ENCODE measurements around the gene MED4.
A peak's percentile ranks its signal among the peaks of the same experiment; 100 is the strongest.
"Not testable (repeated sequence)": the region's sequence is repeated elsewhere in the genome, so short reads cannot be mapped to it uniquely, and the experiment has no call there.

Gene MED4

DNA sequence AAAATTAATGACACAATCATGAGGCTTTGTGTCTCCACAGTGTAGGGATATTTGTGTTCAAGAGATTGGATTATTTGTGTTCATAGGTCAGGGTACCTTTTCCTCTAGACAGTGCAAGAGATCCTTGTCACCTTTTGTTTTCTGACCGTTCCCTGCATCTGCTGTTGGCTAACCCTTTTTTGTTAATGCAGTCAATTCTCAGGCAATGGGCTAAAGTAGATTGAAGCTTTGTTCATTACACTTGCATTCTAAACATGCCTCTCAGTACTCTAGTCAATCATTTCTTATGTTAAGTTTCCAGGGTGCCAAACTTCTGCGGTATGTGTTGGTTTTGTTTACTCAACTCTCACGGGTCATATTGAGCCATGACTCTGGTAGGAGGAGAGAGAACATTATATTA, 1.8 kb upstream of the MED4 start:
- FAIRE-seq (no peak), DNase-seq (ENCODE audit: insufficient read length, low spot score) (no peak)

DNA sequence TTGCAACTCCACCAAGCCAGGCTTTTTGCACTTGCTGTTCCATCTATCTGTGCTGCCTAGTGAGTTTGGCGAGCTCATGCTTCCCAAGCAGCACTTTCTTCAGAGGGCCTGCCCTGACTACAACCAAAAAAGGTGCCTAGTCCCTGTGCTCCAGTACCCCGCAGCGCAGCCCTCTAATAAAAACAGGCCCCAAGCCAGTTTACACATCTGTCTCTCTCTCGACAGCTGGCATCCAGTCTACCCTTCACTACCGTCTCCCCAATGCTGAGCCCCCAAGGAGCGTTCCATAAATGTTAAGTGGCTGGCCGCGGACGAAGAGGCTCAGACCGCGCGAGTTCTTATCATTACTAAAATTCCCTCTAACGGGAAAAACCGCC, 512 bp downstream of the MED4 start:
- FAIRE-seq (peak; percentile 52), DNase-seq (ENCODE audit: insufficient read length, low spot score) (peak; percentile 1)

DNA sequence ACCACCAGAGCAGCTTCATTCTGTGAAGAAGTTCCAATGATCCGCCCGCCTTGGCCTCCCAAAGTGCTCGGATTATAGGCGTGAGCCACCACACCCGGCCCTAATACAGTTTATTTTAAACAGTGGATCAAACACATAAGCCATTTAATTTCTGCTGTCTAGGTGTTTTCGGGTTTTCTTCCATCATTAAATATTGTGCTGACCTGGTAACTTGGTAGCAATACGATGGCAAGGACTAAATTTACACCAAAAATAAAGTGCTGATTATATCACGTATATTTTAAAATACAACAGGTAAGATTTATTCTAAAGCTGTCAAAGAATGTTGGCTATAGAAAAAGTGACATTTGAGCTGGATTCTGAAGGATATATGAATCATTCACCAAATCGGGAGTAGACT, 1.3 kb downstream of the MED4 start:
- DNase-seq (ENCODE audit: insufficient read length, low spot score) (no peak), FAIRE-seq (no peak)

DNA sequence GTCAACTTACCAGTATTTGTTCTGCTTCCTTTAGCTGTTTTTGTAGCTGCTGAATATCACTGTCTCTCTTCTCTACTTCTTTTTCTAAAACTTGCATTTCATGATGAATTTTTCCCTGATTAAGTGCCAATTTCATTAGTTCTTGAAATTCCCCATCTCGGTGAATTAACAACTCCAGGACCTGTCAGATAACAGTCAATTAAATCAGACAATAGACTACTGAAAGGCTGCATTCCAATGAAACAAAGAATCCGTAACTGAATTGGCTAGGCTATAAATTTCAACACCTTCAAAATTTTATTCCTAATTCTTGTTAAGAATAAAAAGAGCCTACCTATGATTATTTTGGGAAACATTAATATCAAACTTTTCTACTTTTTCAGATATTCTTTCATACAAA, 8.6 kb downstream of the MED4 start:
- FAIRE-seq (peak; percentile 67), DNase-seq (ENCODE audit: insufficient read length, low spot score) (no peak)

DNA sequence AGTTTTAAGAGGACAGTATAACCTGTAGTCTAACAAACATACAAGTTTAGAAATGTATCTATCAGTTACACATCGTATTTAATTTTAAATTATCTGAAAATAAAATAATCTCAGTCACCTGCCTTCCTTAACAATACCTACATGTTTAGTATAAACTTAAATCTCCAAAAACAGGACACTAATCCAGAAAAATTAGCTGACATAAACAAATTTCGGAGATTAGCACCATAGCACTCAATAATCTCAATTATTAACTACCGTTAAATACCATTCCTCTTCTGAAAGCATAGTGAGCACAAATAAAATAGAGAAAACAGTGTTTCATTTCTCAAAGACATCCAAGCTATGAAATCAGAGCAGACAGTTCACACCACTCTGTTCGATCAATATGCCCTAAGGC, 13.2 kb downstream of the MED4 start:
- FAIRE-seq (no peak), DNase-seq (ENCODE audit: insufficient read length, low spot score) (no peak)

DNA sequence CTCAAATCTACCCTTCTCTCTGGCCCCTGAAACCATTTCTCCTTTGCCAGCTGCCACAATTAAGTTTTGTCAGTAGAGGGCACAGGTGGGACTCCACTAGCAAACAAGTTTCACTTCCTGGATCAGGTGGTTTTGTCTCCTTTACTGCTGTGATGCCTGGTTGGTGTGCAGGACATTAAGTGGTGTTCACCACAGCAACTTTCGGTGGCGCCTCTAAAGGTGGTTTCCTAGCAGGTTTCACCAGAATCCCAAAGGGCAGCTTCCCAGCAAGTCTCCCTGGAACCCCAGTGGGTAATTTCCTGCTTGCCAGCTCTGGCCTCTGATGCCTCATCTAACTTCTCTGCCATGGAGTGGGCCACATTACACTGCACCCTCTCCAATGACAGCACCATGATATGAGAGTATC, 16.6 kb downstream of the MED4 start:
- peak; percentile 53 for DNase-seq (ENCODE audit: insufficient read length, low spot score)
- FAIRE-seq = peak; percentile 94

DNA sequence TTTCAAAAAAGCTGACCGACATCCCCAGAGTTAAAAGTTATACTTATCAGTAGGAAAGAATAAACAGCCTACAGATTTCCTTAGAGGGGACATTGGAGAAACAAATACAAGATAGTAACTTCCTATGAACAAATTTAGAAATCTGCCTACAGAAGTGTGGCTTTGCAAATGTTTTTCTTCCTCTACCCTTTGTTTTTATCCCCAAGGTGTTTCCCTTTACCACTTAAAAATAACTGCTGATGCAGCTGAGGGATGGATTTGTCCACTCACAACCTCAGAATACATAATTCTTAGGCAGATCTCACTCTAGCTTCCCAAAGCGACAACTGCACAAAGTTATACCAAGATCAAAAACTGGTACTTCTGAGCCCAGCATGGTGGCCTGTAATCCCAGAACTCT, 20.9 kb downstream of the MED4 start:
- DNase-seq (ENCODE audit: insufficient read length, low spot score) = no peak
- no peak for FAIRE-seq

DNA sequence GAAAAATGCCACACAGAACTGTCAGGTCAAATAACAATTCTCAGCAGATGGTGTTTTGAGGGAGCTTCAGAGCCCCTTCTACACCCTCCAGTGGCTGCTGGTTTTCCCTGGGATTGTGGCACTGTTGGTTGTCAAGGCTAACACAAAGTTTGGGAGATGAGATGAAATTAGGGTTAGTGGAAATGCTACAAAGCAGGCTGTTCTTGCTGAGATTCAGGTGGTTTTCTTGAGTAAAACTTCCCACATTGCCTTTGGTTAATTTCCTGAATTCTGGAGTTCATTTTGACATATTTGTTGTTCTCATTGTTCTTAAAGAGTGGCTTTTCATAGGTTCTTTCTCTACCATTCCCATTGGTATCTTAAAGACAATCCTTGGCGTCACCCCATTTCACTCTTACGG, 22.1 kb downstream of the MED4 start:
- DNase-seq (ENCODE audit: insufficient read length, low spot score) (no peak), FAIRE-seq (no peak)

DNA sequence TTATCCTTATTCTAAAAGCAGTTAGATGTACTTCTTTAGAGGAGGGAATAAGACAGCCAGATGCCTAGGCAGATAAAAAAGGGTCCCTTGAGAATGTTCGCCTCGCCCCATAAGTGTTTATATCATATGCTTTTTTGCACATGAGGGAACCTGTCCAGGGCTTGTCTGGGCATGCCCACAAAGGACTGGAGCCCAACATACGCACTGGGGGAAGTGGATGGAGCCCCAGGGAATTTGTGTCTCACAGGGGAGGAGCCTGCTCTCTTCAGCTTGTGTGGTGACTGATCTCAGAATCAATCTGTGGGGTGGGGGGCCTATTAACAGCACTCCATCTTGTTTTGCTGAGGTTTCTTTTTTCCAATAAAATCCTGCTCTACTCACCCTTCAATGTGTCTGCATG, 22.6 kb downstream of the MED4 start:
- FAIRE-seq = no peak
- no peak for DNase-seq (ENCODE audit: insufficient read length, low spot score)

DNA sequence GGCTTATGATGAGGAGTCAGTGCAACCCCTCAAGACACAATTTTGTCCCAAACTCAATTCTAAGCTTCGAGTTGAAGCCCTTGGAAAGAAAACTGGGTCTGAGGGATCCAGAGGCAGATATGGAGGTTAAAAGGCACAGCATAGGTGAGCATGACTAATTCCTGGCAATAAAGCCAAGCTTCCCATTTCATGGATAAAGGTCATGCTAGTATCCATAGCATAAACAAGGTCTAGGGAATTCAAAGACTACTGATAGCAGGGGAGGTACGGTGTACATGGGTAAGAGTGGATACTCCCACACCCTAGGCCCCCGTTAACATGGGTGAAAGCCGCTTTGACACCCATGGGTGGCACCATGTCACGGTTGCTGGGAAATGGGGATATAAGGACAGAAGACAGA, 24.0 kb downstream of the MED4 start:
- no peak for DNase-seq (ENCODE audit: insufficient read length, low spot score)
- FAIRE-seq = no peak

DNA sequence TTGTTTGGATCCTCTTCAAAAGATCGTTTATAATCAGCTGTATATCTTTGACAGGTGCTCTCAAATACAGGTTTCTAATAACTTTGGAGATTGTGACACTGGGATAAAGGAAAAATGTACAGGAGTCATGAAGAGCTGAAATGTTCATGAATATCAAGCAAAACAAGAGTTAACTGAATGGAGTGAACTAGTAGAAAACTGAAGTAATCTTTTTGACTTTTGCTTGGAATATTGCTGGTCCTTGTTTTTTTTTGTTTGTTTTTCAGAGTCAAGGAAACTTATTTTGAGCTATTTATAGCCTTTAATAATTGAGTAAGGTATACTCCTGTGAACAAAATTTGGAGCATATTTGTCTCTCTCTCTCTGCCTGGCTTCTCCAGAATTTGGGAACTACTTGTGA, 25.3 kb downstream of the MED4 start:
- FAIRE-seq = peak; percentile 71
- no peak for DNase-seq (ENCODE audit: insufficient read length, low spot score)

DNA sequence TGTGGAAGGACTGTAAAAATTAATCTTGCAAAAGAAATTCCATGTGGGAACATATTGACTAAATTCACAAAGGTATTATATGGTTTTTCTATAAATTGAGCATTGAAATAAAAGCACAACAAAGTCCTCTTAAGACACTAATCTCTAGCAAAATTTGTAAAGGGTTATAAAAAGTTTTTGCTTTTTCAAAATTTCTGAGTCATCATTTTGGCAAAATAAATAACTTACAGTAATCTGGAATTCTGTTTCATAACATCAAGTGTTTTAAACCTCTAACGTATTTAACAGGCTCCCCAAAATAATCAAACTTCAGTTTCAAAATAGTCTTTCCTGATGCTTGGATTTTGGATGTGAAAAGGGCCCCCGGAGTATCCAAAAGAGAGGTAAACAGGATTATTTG, 26.0 kb downstream of the MED4 start:
- DNase-seq (ENCODE audit: insufficient read length, low spot score) (no peak), FAIRE-seq (no peak)

DNA sequence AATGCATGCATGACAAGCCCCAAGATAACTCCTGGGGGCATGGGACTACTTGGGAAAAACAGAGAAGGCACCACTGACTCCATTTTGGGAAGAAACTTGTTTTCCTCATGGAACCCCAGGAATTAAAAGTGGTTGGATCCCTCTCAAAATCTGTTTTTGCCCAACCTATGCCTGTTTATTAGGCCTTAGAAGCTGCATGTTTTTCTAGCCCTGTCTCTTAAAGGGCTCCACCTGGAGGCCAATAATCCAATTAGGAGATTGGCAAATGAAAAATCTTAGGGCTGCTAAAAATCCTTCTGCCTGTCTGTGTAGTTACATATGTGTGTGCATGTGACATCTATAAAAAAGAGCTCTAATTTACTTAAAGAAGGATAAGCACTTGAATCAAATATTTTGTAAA, 26.9 kb downstream of the MED4 start:
- no peak for FAIRE-seq
- no peak for DNase-seq (ENCODE audit: insufficient read length, low spot score)

DNA sequence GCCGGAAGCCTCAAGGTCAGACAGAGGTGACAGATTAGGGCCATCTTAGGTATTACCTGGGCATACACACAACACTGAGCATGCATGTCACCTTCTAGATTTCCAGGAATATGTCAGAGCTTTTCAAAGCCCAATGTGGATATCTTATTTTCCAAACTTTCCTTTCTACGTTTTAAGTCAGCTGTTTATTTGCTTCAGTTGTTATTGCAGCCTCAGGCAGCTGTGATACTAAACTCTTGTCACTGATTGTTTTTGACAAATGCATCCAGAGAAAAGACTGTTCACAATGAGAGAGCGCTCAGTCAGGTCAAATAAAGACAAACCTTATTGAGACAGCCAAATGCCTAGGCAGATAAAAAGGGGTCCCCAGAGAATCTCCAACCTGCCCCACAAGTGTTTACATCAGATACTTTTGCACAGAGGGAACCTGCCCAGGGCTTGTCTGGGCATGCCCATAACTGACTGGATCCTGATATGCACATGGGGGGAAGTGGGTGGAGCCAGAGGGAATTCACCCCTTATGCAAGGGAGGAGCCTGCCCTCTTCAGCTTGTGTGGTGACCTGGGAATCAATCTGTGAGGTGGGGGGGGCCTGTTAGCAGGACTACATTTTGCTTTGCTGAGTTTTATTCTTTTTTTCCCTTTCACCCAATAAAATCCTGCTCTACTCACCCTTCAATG, 28.5 kb downstream of the MED4 start:
- FAIRE-seq (no peak), DNase-seq (ENCODE audit: insufficient read length, low spot score) (no peak)

DNA sequence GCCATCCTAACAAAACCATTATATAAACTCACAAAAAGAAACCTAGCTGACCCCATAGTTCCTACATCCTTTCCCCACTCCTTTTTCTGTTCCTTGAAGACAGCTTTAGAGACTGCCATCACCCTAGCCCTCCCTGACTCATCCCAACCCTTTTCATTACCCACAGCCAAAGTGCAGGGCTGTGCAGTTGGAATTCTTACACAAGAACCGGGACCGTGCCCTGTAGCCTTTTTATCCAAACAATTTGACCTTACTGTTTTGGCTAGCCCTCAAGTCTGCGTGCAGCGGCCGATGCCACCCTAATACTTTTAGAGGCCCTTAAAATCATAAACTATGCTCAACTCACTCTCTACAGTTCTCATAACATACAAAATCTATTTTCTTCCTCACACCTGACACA, 35.0 kb downstream of the MED4 start:
- not testable (repeated sequence) for FAIRE-seq; DNase-seq (ENCODE audit: insufficient read length, low spot score)

DNA sequence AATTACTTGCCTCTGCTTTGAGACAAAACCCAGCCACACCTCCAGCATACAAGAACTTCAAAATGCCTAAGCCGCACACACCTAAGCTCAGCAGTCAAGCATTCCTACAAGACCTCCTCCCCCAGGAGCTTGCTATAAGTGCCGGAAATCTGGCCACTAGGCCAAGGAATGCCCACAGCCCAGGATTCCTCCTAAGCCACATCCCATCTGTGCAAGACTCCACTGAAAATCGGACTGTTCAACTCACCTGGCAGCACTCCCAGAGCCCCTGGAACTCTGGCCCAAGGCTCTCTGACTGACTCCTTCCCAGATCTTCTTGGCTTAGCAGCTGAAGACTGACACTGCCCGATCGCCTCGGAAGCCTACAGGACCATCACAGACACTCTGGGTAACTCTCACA, 36.4 kb downstream of the MED4 start:
- DNase-seq (ENCODE audit: insufficient read length, low spot score); FAIRE-seq: not testable (repeated sequence)

DNA sequence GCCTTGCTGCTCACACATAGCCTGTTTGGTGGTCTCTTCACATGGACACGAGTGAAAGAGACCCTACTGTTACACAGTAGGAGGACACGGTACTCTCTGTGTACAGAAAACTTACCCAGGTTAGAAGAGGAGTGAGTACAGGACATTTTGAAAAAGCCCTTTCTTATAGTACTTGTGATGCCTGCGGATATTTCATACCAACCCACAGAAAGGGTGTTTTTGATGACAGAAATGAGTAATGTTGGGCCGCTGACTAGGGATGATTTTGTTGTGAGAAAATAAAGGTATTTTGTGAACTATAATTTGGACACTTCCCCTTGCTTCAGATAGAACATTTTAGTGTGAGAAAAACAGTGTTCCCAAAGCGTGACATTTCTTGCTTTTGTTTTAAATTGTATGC, 39.2 kb downstream of the MED4 start:
- FAIRE-seq (no peak), DNase-seq (ENCODE audit: insufficient read length, low spot score) (no peak)

DNA sequence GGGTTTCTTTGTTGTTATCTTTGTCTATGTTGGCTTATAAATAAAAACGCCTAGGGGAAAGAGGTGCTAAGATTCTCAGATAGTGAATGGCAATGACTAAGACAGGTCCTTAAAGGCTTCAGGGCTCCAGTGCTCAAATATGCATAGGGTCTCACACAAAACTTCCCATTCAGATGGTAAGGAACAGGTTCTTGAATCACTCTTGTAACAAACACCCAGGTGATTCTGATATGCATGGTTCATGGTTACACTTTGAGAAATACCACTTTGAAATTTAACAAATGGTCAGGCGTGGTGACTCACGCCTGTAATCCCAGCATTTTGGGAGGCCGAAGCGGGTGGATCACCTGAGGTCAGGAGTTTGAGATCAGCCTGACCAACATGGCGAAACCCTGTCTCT, 40.3 kb downstream of the MED4 start:
- DNase-seq (ENCODE audit: insufficient read length, low spot score) (no peak), FAIRE-seq (no peak)

DNA sequence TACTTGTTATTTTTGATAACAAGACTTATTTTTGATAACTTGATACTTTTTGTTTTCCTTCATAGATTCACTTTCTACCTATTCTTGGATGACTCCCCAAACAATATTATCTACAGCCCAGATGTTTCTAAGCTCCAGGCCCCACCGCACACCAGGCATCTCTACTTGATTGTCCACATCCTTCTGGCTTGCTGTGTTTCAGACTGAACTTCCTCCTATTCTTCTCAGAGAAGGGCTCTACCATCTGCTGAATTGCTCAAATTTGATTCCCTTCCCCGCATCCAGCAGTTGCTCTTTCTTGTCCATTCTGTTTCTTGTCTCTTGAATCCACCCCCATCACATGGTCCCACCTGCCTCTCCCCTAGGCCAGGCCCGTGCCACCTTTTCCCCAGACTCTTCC, 44.4 kb downstream of the MED4 start:
- FAIRE-seq (no peak), DNase-seq (ENCODE audit: insufficient read length, low spot score) (no peak)

DNA sequence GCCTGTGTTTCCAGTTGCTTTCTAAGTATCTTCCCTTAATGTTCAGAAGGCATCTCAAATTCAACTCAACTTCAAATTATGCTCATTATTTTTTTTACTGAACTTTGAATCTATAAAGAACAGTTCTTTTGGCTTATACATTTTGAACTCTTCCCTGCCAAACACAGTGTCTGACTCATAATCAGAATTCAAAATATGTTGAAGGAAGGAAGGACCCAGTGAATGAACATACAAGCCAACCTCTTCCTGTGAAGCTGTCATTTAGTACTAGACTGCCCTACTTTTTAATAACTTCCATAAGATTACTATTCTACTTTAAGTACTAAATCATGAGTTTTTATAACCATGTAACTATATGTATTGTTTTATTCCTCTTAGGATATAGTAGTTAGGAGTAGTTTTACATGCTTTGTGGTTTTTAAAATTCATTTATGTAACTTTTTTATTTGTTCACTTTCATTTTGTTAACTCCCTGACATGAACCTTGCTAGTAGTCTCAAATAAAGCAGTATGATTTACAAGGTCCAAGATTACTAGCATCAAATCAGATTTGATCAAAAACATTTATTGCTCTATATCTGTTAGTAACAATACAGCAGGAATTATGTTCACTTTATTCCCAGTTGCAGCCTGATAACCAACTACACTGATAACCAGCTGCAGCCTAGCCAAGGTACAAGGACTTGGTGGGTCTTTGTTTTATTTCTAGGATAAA, 51.0 kb downstream of the MED4 start:
- DNase-seq (ENCODE audit: insufficient read length, low spot score) (no peak), FAIRE-seq (no peak)

DNA sequence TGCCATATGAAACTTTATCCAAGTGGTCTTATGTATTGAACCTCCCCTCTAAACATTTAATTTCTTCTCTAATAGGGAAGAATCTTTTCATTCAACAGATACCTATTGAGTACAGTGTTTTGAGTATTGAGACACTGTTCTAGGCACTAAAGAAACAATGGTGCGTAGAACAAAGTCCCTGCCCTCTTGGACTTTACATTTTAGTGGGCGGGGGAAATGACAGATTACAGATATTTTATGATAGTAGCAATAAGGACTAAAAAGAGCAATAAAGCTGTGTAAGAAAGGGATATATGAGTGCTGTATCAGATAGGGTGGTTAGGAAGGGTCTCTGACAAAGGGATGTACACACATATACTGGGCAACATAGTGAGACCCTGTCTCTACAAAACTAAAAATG, 52.0 kb downstream of the MED4 start:
- FAIRE-seq = no peak
- DNase-seq (ENCODE audit: insufficient read length, low spot score) = no peak

DNA sequence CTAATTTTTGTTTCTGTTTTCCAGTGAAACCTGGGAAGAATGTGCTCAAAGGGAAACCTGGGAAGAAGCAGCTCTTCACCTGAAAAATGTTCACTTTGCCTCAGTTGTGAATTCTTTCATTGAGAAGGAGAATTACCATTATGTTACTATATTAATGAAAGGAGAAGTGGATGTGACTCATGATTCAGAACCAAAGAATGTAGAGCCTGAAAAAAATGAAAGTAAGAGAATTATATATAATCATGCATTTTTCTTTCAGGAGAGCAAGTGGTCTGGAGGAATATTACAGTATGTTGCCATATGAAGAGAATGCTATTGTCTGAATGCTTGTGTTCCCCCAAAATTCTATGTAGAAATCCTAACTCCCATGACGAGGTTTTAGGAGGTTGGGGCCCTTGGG, 54.0 kb downstream of the MED4 start:
- FAIRE-seq (no peak), DNase-seq (ENCODE audit: insufficient read length, low spot score) (no peak)

DNA sequence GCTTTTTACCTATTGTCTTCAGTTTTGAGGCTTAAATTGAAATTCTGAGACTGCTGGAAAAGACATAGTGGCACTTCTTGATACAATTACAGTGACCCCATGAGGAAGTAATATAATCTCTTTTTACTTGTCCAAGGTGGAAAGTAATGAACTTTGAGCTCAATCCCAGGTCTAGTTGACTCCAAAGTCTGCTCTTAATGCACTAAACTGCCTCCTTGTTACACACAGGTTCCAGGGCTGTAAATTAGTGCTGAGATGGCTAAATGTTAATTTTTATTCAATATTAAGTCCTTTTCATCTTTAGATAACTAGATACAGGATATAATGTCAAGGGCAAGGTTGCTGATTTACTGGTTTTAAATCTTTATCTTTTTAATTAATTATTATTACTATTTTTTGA, 54.9 kb downstream of the MED4 start:
- no peak for DNase-seq (ENCODE audit: insufficient read length, low spot score)

More for the DNA sequence above, 54.9 kb downstream of the MED4 start:
- FAIRE-seq = no peak
